WI38 (cell line): ENCODE measurements around the gene NPHP4.

Experiments used
- H3K4me3 ChIP-seq: 2 replicates; pipeline ENCODE4 v1.5.1; 2011; ENCODE audit warnings: low read depth, mild to moderate bottlenecking, control low read depth, low read length
- TF ChIP-seq, protein P1 (sequence below): IDR thresholded peaks from 2 replicates; pipeline ENCODE4 v1.5.1; 2012; ENCODE audit warnings: low read depth, mild to moderate bottlenecking, control low read depth, low read length

Gene NPHP4

DNA sequence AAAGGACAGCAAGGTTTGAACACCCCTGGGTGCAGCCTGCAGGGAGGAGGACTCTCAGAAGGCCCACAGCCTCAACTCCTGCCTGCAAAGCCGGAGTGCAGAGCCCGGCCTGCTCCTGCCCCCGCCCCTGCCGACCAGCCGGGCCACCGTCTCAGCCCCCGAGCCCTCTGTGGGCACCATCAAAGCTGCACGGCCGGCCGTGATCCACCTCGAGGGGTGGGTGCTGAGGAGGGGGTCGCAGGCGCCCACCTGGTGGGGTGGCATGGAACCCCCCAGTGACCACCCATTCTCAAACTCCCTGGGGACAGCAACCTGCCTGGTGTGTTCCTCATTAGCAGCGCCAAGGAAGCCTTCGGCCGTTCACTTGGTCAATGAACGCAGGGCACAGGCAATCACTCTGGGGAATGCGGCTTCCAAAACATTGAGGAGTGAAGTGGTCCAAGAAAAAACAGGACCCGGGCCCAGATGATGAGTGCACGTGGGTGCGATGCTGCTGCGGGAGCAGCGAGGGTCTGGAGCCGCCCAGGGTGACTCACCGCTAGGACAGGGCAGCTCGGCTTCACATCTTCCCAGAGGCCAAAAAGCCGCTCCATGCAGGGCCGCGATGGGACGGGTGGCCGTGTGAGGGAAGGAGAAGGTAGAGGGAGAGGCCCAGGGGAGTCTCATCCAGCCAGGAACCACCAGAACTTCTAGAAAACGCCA lies 157.6 kb downstream of the NPHP4 start:
- TF ChIP-seq, protein P1, sequence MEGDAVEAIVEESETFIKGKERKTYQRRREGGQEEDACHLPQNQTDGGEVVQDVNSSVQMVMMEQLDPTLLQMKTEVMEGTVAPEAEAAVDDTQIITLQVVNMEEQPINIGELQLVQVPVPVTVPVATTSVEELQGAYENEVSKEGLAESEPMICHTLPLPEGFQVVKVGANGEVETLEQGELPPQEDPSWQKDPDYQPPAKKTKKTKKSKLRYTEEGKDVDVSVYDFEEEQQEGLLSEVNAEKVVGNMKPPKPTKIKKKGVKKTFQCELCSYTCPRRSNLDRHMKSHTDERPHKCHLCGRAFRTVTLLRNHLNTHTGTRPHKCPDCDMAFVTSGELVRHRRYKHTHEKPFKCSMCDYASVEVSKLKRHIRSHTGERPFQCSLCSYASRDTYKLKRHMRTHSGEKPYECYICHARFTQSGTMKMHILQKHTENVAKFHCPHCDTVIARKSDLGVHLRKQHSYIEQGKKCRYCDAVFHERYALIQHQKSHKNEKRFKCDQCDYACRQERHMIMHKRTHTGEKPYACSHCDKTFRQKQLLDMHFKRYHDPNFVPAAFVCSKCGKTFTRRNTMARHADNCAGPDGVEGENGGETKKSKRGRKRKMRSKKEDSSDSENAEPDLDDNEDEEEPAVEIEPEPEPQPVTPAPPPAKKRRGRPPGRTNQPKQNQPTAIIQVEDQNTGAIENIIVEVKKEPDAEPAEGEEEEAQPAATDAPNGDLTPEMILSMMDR: no peak
- H3K4me3 ChIP-seq: no peak overlapping the region

DNA sequence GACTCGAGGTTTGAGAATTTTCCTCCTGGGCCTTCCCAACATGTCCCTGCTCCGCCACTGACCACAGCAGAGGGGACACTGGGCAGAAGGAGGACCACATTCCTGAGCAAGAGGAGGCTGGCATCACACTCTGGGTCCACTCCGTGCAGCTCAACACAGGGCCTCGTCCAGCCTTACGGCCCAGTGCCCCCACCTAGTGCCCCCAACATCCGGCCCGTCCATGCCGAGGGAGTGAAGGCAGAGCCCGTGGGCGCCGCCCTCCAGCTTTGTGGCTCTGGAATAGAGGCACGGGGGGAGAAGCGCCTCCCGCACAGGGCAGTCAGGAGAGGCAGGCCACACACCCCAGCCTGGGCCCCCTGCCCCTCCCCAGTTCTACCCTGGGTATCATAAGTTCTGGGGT lies 158.3 kb downstream of the NPHP4 start:
- H3K4me3 ChIP-seq: no peak overlapping the region
- TF ChIP-seq, protein P1: no peak

DNA sequence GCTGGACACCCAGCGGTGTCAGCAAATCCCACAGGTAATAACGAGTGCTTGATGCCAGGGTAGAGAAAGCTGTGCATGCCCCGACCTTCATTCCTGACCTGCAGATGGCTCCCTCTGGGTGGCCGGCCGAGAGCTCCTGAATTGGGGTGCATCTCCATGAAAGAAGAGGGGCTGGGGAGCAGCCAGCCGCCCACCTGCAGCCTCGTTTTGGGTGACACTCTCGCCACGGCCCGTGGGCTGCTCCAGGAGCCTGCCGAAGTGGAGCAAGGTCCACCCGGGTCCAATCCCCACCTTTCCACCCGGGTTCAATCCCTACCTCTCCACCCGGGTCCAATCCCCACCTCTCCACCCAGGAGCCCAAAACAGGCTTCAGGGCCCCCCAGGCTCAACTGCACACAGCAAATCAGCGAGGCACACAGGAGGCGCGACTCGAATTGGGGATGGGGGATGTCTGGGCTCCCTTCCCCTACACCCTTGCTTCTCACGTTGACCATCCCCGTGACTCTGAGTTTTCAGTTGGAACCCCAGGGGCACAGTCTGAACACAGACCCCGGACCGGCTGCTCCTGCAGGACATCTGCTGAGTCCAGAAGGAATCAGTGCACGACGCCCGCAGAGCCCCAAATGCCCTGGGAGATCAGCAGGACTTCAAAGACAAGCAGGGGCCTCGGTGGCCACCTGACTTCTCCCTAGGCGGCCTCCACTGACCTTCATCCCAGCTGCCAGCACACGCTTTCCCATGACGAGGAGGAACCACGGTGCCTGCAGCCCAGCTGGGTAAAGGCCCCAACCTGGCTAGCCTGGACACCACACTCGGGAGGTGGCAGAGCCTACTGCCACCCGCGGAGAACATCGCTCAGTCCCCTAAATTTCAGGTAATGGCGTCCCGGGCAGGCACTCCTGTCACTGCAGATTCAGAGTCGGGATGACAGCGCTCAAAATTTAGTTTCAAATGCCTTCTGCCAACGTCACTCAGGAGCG lies 159.0 kb downstream of the NPHP4 start:
- TF ChIP-seq, protein P1: no peak
- no peak overlapping the region for H3K4me3 ChIP-seq

DNA sequence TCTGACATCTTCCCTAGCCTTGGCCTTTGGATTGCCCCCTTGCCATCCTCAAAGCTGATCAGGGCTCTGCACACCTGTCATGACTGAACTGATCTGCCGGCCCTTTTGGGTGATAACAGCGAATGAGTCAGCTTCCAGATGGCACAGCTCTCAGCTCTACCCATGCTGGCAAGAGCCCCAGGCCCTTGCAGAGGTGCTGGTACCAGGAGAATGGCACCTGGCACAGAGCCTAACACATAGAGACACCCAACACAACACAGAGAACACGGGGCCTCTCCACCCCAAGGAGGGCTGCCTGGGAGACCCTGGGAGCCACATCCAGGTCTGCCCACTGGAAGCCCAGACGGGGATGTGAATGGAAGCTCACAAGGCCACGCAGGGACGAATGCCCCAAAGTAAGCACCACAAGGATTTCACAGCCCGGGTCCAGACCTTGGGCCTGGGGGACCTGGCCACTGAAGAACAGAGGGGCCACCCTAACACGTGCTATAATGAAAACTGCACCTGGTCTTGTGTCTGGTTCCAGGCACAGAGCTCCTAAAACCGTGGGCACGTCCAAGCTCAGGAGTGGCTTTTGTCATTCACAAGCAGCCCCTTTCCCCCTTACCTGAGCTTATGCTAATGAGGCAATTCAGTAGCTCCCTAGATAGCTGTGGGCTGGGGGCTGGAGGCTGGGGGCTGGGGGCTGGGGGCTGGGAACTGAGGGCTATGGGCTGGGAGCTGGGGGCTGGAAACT lies 160.5 kb downstream of the NPHP4 start:
- H3K4me3 ChIP-seq: no peak overlapping the region
- TF ChIP-seq, protein P1: no peak

DNA sequence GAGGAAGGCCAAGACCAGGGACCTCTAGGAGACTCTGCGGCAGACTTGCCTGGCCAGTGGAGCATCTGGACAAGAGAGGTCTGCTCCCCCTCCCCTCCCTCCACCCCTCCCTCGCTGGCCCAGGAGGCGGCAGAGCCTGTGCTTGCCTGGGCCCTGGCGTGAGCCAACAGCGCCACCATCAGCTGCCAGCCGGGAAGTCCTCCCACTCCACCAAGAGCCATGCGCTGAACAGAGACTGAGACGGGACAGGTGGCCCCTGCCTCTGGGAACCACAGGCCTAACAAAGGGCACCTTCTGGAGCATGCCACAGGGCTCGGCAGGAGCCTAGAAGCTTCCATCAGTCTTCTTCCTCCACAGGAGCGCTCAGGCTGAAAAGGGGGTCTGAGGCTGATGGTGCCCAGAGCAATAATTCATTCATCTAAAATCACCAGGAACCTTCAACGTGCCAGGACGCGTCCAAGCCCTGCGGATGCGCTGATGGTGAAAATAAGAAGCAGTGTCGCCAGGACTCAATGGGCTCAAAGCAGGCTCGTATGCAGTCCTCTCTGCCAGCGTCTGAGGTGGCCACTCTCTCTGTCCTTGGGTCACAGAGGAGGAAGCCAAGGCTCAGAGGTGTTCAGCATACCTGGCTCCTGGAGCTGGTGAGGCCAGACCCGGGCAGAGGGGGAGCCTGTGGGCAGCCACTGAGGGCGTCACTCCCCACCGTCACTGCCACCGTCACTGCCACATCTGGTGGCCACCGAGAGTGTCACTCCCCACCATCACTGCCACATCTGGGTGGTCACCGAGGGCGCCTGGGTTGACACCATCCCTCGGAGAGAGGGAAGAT lies 161.2 kb downstream of the NPHP4 start:
- TF ChIP-seq, protein P1: no peak
- no peak overlapping the region for H3K4me3 ChIP-seq

DNA sequence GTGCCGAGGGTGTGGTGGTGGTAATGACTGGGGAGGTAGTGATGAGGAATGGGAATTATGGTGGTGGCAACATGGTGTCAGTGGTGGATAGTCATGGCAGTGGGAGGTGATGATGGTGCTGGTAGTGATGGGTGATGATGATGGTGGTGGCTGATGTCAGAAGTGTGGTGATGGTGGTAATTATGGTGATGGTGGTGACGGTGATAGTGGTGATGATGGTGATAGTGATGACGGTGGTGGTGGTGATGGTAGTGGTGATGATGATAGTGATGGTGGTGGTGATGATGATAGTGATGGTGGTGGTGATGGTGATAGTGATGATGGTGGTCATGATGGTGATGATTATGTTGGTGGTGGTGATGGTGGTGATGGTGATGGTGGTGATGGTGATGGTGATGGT lies 162.8 kb downstream of the NPHP4 start:
- H3K4me3 ChIP-seq: no peak overlapping the region
- TF ChIP-seq, protein P1: no peak
